ENCODE measurements around the gene PTPRR. TPM values are rescaled to one million over a fixed set of nuclear protein-coding genes. Genes with fewer than 3 reads are reported as not detected.

Gene PTPRR
- total RNA-seq, 2 donors from 2014 or later, result 21.8 to 43.8 TPM

DNA sequence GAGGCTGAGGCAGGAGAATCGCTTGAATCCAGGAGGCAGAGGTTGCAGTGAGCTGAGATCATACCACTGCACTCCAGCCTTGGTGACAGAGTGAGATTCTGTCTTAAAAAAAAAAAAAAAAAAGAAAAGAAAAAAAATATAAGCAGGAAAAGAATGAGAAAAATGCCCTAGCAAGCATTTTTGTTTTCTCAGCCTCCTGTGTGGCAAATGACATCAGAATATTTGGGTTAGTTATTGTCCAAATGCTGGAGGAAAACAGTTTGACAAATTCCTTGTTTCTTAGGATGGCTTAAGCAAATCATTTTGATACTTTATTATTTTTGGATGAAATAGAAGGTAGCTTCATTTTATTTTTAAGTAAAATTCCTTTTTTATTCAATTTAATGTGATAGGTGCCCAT, 7.5 kb upstream of the PTPRR start:
- no peaks in the 10 kb centered on the region for H3K27me3 ChIP-seq
- no peak for DNase-seq

DNA sequence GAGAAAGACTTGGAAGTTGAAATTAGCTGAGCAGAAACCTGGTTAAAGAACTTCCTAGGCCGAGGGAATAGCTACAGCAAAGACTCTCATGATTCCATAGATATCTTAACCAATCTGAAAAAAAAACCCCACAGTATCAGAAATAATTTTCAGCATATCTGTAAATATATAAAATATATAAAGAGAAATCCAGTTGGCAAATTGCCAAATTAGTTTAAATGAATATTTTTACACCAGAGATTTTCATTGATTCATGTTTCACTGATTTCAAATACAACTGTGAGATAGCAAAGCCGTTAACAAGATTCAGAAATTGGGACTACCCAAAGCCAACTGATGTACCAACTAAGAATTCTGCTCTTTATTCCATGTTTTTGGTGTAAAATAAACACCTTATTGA, 6.8 kb upstream of the PTPRR start:
- Histone ChIP-seq H3K27me3 (no peaks in the 10 kb centered on the region), H3K27ac (no peak overlapping the region), H3K9ac (ENCODE audit: low read depth in 2 of 2, low read length in 2 of 2) (no peak overlapping the region), H3K36me3 (no peaks in the 10 kb centered on the region), H3K4me3 (no peak overlapping the region), H3K9me3 (no peaks in the 10 kb centered on the region), H3K4me1 (no peaks in the 10 kb centered on the region)
- DNase-seq, result no peak
- intact Hi-C loops (cut with DNase I), result no loop called here
- TF ChIP-seq, protein P1, sequence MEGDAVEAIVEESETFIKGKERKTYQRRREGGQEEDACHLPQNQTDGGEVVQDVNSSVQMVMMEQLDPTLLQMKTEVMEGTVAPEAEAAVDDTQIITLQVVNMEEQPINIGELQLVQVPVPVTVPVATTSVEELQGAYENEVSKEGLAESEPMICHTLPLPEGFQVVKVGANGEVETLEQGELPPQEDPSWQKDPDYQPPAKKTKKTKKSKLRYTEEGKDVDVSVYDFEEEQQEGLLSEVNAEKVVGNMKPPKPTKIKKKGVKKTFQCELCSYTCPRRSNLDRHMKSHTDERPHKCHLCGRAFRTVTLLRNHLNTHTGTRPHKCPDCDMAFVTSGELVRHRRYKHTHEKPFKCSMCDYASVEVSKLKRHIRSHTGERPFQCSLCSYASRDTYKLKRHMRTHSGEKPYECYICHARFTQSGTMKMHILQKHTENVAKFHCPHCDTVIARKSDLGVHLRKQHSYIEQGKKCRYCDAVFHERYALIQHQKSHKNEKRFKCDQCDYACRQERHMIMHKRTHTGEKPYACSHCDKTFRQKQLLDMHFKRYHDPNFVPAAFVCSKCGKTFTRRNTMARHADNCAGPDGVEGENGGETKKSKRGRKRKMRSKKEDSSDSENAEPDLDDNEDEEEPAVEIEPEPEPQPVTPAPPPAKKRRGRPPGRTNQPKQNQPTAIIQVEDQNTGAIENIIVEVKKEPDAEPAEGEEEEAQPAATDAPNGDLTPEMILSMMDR (IDR thresholded peaks at IDR 0.05), result no peak

More for the DNA sequence above, 7.5 kb upstream of the PTPRR start:
- intact Hi-C loops (cut with DNase I), result no loop called here
- TF ChIP-seq, protein P1 (IDR thresholded peaks at IDR 0.05), result no peak
- H3K4me3 ChIP-seq, result no peak overlapping the region
- H3K9me3 ChIP-seq, result no peaks in the 10 kb centered on the region
- no peak overlapping the region for H3K27ac ChIP-seq
- H3K4me1 ChIP-seq, result no peaks in the 10 kb centered on the region
- no peak overlapping the region for H3K9ac ChIP-seq (ENCODE audit: low read depth in 2 of 2, low read length in 2 of 2)
- H3K36me3 ChIP-seq, result no peaks in the 10 kb centered on the region

DNA sequence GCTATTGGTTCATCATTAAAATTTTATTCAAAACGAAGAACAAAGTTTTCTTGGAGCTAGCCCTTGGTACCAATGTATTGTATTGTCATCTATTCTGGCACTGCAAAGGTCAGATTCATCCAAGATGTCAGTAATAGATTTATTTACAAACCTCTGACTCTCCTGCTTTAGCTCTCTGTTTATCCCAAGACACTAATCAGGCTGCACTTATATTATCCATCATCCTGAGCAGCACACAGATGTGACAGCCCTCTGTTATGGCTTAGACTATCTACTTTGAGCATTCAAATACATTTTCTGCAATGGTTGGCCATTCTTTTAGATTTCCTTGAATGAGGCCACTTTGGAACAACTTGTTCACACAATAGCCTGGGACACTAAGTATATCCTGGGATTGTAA, 5.0 kb upstream of the PTPRR start:
- H3K36me3 ChIP-seq, result no peaks in the 10 kb centered on the region
- intact Hi-C loops (cut with DNase I), result no loop called here
- no peaks in the 10 kb centered on the region for H3K27me3 ChIP-seq
- no peak for DNase-seq
- no peaks in the 10 kb centered on the region for H3K9me3 ChIP-seq
- H3K4me3 ChIP-seq, result no peak overlapping the region
- TF ChIP-seq, protein P1 (IDR thresholded peaks at IDR 0.05), result no peak
- H3K27ac ChIP-seq, result no peak overlapping the region
- H3K4me1 ChIP-seq, result no peaks in the 10 kb centered on the region
- H3K9ac ChIP-seq (ENCODE audit: low read depth in 2 of 2, low read length in 2 of 2), result no peak overlapping the region

DNA sequence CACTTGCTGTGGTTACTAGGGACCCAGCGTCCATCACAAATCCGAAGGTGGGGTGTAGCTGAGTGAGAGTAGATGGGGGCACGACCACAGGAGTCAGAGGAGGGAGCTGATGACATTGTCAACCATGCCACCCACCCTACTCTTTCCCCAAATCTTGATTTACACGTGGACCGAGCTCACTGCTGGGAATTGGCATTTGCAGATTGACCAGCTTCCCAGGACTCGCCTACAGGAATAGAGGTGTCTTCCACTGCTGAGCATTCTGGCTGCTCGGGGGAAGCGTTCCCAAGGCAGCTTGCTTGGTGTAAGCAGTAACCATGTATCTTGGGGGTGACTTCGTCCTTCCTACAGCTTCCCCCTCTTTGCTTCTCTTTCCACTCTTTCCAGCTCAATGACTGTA, 353 bp upstream of the PTPRR start:
- no peak for DNase-seq
- Histone ChIP-seq H3K27ac (no peak overlapping the region), H3K36me3 (no peaks in the 10 kb centered on the region), H3K9me3 (no peaks in the 10 kb centered on the region), H3K4me1 (no peaks in the 10 kb centered on the region), H3K9ac (ENCODE audit: low read depth in 2 of 2, low read length in 2 of 2) (no peak overlapping the region), H3K27me3 (peaks cover 8% of the 10 kb centered on the region), H3K4me3 (no peak overlapping the region)
- TF ChIP-seq, protein P1 (IDR thresholded peaks at IDR 0.05), result no peak
- intact Hi-C loops (cut with DNase I), result no loop called here

DNA sequence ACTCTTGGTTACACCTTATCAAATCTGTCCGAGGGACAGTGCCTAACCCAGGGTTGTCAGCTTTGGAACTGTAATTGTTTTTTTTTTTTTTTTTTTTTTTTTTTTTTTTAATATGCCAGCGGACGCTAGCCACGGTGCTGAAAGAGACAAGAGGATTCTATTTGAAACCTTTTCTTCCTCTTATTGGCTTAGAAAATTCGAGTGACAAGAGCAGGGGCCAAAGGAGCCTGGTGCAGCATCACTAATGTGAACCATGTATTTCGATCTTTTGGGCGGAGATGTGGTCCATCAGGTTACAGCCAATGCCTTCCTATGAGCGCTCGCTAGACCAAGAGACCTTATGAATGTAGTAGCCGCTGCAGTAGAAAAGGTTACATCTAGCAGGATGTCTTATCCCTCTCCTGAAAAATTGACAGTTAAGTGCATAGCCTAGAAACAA, 922 bp downstream of the PTPRR start:
- Histone ChIP-seq H3K36me3 (no peaks in the 10 kb centered on the region), H3K4me1 (no peaks in the 10 kb centered on the region), H3K9ac (ENCODE audit: low read depth in 2 of 2, low read length in 2 of 2) (no peak overlapping the region), H3K9me3 (no peaks in the 10 kb centered on the region), H3K4me3 (no peak overlapping the region), H3K27ac (no peak overlapping the region), H3K27me3 (peaks cover 8% of the 10 kb centered on the region)
- TF ChIP-seq, protein P1 (IDR thresholded peaks at IDR 0.05), result no peak
- no peak for DNase-seq
- intact Hi-C loops (cut with DNase I), result no loop called here

DNA sequence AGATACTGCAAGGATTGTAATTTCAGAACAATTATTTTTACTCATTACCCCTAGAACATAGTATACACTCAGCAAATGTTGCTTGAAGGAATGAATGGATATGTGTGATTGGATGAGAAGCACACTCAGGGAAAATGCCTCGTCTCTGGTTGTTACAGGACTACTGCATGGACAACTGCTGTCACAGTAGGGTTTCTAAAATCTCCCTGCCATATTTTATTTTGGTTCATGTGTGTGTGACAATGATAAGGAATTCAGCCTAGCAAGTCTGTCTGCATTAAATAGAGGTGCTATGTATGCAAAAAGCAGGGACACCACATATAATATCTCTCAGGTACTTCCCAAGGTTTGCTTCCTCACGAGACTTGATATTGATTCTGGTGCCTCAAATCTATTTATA, 1.4 kb downstream of the PTPRR start:
- no peak overlapping the region for H3K27ac ChIP-seq
- H3K9ac ChIP-seq (ENCODE audit: low read depth in 2 of 2, low read length in 2 of 2), result no peak overlapping the region
- TF ChIP-seq, protein P1 (IDR thresholded peaks at IDR 0.05), result no peak
- H3K9me3 ChIP-seq, result no peaks in the 10 kb centered on the region
- DNase-seq, result no peak
- no peaks in the 10 kb centered on the region for H3K36me3 ChIP-seq
- intact Hi-C loops (cut with DNase I), result no loop called here
- peaks cover 8% of the 10 kb centered on the region for H3K27me3 ChIP-seq
- no peaks in the 10 kb centered on the region for H3K4me1 ChIP-seq
- H3K4me3 ChIP-seq, result no peak overlapping the region

Data from colonic mucosa (tissue), 4 donors.